ENCODE measurements around the gene LGR4. TPM values are rescaled to one million over a fixed set of nuclear protein-coding genes. Genes with fewer than 3 reads are reported as not detected.

LGR4 gene
- total and polyA plus RNA-seq, 2 of the 13 experiments (the other 11 are each of a cell fraction or from before 2014, with no cell fraction given), result 42.1 to 68.7 TPM

- TF ChIP-seq HNF1B (CRISPR knock-in tag; IDR thresholded peaks at IDR 0.05) (0 out of 2 replicates have a peak, but pooled peaks have one; percentile 26), ZNF619 (CRISPR knock-in tag; IDR thresholded peaks at IDR 0.05) (0 out of 2 replicates have a peak, but pooled peaks have one; percentile 13), THYN1 (CRISPR knock-in tag; IDR thresholded peaks at IDR 0.05; ENCODE audit: borderline replicate concordance, low read depth) (no peak), ZNF225 (CRISPR knock-in tag; IDR thresholded peaks at IDR 0.05) (0 out of 2 replicates have a peak, but pooled peaks have one; percentile 19), ZNF564 (CRISPR knock-in tag; IDR thresholded peaks at IDR 0.05) (peak; percentile 24; the same call in 1 of the 2 replicates), KAT7 (CRISPR knock-in tag; IDR thresholded peaks at IDR 0.05; ENCODE audit: borderline replicate concordance) (peak; percentile 12; the same call in 1 of the 2 replicates), ZNF607 (CRISPR knock-in tag; IDR thresholded peaks at IDR 0.05; ENCODE audit: borderline replicate concordance) (peak; percentile 49; the same call in 1 of the 2 replicates), ZFP91 (CRISPR knock-in tag; IDR thresholded peaks at IDR 0.05; ENCODE audit: borderline replicate concordance) (0 out of 2 replicates have a peak, but pooled peaks have one; percentile 36), HIVEP1 (CRISPR knock-in tag; IDR thresholded peaks at IDR 0.05) (0 out of 2 replicates have a peak, but pooled peaks have one; percentile 70), SAP130 (CRISPR knock-in tag; IDR thresholded peaks at IDR 0.05; ENCODE audit: low read depth) (peak; percentile 36; the same call in 1 of the 2 replicates), ZNF816 (CRISPR knock-in tag; IDR thresholded peaks at IDR 0.05; ENCODE audit: borderline replicate concordance) (0 out of 2 replicates have a peak, but pooled peaks have one; percentile 43), MXI1 (IDR thresholded peaks at IDR 0.05; ENCODE audit: borderline replicate concordance, low read depth, low read length) (peak; percentile 21; the same call in 1 of the 3 replicates), ZNF572 (CRISPR knock-in tag; IDR thresholded peaks at IDR 0.05) (peak; percentile 83; the same call in 1 of the 2 replicates), ZNF549 (CRISPR knock-in tag; IDR thresholded peaks at IDR 0.05) (no peak), SIN3A (IDR thresholded peaks at IDR 0.05; ENCODE audit: borderline replicate concordance, low read depth, low read length) (peak; percentile 34; the same call in 1 of the 2 replicates), ARNT2 (CRISPR knock-in tag; IDR thresholded peaks at IDR 0.05; ENCODE audit: low read depth) (0 out of 2 replicates have a peak, but pooled peaks have one; percentile 32), GABPB1 (CRISPR knock-in tag; IDR thresholded peaks at IDR 0.05) (peak; percentile 46; the same call in 1 of the 2 replicates)
- TF ChIP-seq, protein P1, sequence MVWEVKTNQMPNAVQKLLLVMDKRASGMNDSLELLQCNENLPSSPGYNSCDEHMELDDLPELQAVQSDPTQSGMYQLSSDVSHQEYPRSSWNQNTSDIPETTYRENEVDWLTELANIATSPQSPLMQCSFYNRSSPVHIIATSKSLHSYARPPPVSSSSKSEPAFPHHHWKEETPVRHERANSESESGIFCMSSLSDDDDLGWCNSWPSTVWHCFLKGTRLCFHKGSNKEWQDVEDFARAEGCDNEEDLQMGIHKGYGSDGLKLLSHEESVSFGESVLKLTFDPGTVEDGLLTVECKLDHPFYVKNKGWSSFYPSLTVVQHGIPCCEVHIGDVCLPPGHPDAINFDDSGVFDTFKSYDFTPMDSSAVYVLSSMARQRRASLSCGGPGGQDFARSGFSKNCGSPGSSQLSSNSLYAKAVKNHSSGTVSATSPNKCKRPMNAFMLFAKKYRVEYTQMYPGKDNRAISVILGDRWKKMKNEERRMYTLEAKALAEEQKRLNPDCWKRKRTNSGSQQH (CRISPR knock-in tag; IDR thresholded peaks at IDR 0.05; ENCODE audit: low read depth), result 0 out of 2 replicates have a peak, but pooled peaks have one; percentile 24
- TF ChIP-seq, protein P2, sequence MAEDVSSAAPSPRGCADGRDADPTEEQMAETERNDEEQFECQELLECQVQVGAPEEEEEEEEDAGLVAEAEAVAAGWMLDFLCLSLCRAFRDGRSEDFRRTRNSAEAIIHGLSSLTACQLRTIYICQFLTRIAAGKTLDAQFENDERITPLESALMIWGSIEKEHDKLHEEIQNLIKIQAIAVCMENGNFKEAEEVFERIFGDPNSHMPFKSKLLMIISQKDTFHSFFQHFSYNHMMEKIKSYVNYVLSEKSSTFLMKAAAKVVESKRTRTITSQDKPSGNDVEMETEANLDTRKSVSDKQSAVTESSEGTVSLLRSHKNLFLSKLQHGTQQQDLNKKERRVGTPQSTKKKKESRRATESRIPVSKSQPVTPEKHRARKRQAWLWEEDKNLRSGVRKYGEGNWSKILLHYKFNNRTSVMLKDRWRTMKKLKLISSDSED (CRISPR knock-in tag; IDR thresholded peaks at IDR 0.05), result 0 out of 2 replicates have a peak, but pooled peaks have one; percentile 0
- TF ChIP-seq, protein P3, sequence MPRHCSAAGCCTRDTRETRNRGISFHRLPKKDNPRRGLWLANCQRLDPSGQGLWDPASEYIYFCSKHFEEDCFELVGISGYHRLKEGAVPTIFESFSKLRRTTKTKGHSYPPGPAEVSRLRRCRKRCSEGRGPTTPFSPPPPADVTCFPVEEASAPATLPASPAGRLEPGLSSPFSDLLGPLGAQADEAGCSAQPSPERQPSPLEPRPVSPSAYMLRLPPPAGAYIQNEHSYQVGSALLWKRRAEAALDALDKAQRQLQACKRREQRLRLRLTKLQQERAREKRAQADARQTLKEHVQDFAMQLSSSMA (CRISPR knock-in tag; IDR thresholded peaks at IDR 0.05), result 0 out of 2 replicates have a peak, but pooled peaks have one; percentile 57
These were observed 797 bp downstream of the LGR4 start (continued) for GRCh38 chr11:27471589-27472397.

Measured in HepG2 (cell line).